HepG2 (cell line): Measurements from ENCODE around the gene TNN. TPM values are rescaled to one million over a fixed set of nuclear protein-coding genes. Genes with fewer than 3 reads are reported as not detected.

Experiments
- ATAC-seq: fragments of 200-7000 bp; cut with Tn5 transposase; 3 replicates; pipeline ENCODE4 v1.9.1; 2020; ENCODE audit warnings: mild to moderate bottlenecking, moderate library complexity
- BruUV-seq: library from RNA; stranded (reverse); fragments of 400-500 nt; replicated peaks from 2 replicates; lab custom pipeline; 2021; lab: Mats Ljungman, UMichigan
- CTCF ChIA-PET: fragments of 300-600 bp; formaldehyde crosslinking; extraction: SDS; loops from one replicate; lab custom pipeline; 2021; ENCODE audit warnings: low total read pairs, inconsistent platforms, low intra/inter-chr PET ratio; lab: Yijun Ruan, JAX
- POLR2A ChIA-PET: fragments of 350-600 bp; sonication (Branson Sonifier 250); formaldehyde crosslinking; loops from one replicate; lab custom pipeline; 2020; ENCODE audit warnings: antibody characterized with exemption, inconsistent platforms; lab: Yijun Ruan, JAX
- DNase-seq: peaks from one replicate; pipeline ENCODE4 v3.0.0-alpha.2; 2015; ENCODE audit warnings: low spot score
- FAIRE-seq: peaks from 3 replicates; lab custom pipeline; 2011; peaks lifted over from hg19 to GRCh38; lab: Jason Lieb, UNC
- H2AFZ ChIP-seq: one replicate; pipeline ENCODE4 v1.6.1; 2011; ENCODE audit warnings: low read length, inconsistent platforms
- H3K27ac ChIP-seq: fragments of 300-600 bp; 3 replicates; pipeline ENCODE4 v1.8.0; 2011; ENCODE audit warnings: mixed run types, mild to moderate bottlenecking, mixed read lengths, low read length, inconsistent platforms; ENCODE audit not compliant: insufficient read depth; ENCODE audit errors: extremely low read length
- H3K27me3 ChIP-seq, 2 experiments: fragments of 200-600 bp in 1 of 2; 2 replicates in 1 of 2; 3 replicates in 1 of 2; pipeline versions ENCODE4 v1.6.0 to v1.8.0; 2011; ENCODE audit warnings: low read length in 2 of 2, mild to moderate bottlenecking in 2 of 2, moderate library complexity in 2 of 2, inconsistent platforms in 1 of 2; ENCODE audit not compliant: insufficient read depth in 2 of 2, control insufficient read depth in 1 of 2
- H3K36me3 ChIP-seq, 2 experiments: fragments of 200-600 bp in 1 of 2; replicated peaks in 1 of 2; 2 replicates in 1 of 2; 3 replicates in 1 of 2; pipeline versions ENCODE4 v1.5.1 to v1.8.0; 2011; ENCODE audit warnings: low read length in 2 of 2, inconsistent platforms in 1 of 2; ENCODE audit not compliant: insufficient read depth in 2 of 2, control insufficient read depth in 1 of 2
- H3K4me1 ChIP-seq: 2 replicates; pipeline ENCODE4 v1.5.1; 2012; ENCODE audit warnings: low read length, inconsistent platforms; ENCODE audit not compliant: insufficient read depth
- H3K4me2 ChIP-seq: 2 replicates; pipeline ENCODE4 v1.6.0; 2011; ENCODE audit warnings: low read depth, low read length, inconsistent platforms
- H3K4me3 ChIP-seq, 3 experiments: fragments of 200-600 bp in 1 of 3; sonication (generic), shearing (Covaris generic) in 1 of 3; replicated peaks in 1 of 3; 2 replicates each; pipeline ENCODE4 v1.5.1; 2011 to 2016; ENCODE audit warnings: low read length in 3 of 3, inconsistent platforms in 2 of 3, low read depth in 2 of 3, mild to moderate bottlenecking in 2 of 3, control low read depth in 1 of 3, mixed read lengths in 1 of 3; ENCODE audit not compliant: insufficient read depth in 1 of 3
- H3K79me2 ChIP-seq: one replicate; pipeline ENCODE4 v1.6.1; 2011; ENCODE audit warnings: low read length, inconsistent platforms; ENCODE audit not compliant: insufficient read depth
- H3K9ac ChIP-seq: 2 replicates; pipeline ENCODE4 v1.6.0; 2011; ENCODE audit warnings: mild to moderate bottlenecking, low read depth, low read length, inconsistent platforms; ENCODE audit not compliant: insufficient read depth
- H3K9me3 ChIP-seq: 2 replicates; pipeline ENCODE4 v1.5.1; 2012; ENCODE audit warnings: mild to moderate bottlenecking, low read length
- H4K20me1 ChIP-seq: 2 replicates; pipeline ENCODE4 v1.6.0; 2011; ENCODE audit warnings: inconsistent platforms, mild to moderate bottlenecking, low read length, moderate library complexity; ENCODE audit not compliant: insufficient read depth
- ARNTL ChIP-seq: sonication (generic); formaldehyde crosslinking; IDR thresholded peaks from 2 replicates; pipeline ENCODE4 v1.4.0; 2020; ENCODE audit warnings: mild to moderate bottlenecking, missing genetic modification reagents
- DNMT1 ChIP-seq: sonication (generic); formaldehyde crosslinking; IDR thresholded peaks from 2 replicates; pipeline ENCODE4 v1.5.1; 2020; ENCODE audit warnings: mild to moderate bottlenecking, missing genetic modification reagents
- GTF3A ChIP-seq: sonication (generic); formaldehyde crosslinking; conservative IDR thresholded peaks from 2 replicates; pipeline ENCODE4 v1.4.0; 2020; ENCODE audit warnings: mild to moderate bottlenecking, missing genetic modification reagents
- MTERF4 ChIP-seq: sonication (generic); formaldehyde crosslinking; IDR thresholded peaks from 2 replicates; pipeline ENCODE4 v1.8.0; 2023; ENCODE audit warnings: mild to moderate bottlenecking, missing genetic modification reagents
- RBM22 ChIP-seq: fragments of 200-400 bp; formaldehyde crosslinking; optimal IDR thresholded peaks from 2 replicates; pipeline ENCODE3; 2017; ENCODE audit warnings: mild to moderate bottlenecking, low read length, moderate library complexity
- RFXAP ChIP-seq: sonication (generic); formaldehyde crosslinking; IDR thresholded peaks from 2 replicates; pipeline ENCODE4 v1.4.0; 2020; ENCODE audit warnings: missing genetic modification reagents, borderline replicate concordance
- SMC3 ChIP-seq: IDR thresholded peaks from 2 replicates; pipeline ENCODE4 v1.6.1; 2011; ENCODE audit warnings: low read length, improper control_type of control experiment
- SRSF9 ChIP-seq: fragments of 200-400 bp; formaldehyde crosslinking; IDR thresholded peaks from 2 replicates; pipeline ENCODE4 v1.6.1; 2018; ENCODE audit warnings: borderline replicate concordance, mild to moderate bottlenecking, low read depth, low read length; ENCODE audit not compliant: insufficient read depth, poor library complexity, severe bottlenecking
- WIZ ChIP-seq: sonication (generic); formaldehyde crosslinking; IDR thresholded peaks from 2 replicates; pipeline ENCODE4 v1.5.1; 2020; ENCODE audit warnings: mild to moderate bottlenecking, missing genetic modification reagents
- ZBTB2 ChIP-seq: sonication (generic); formaldehyde crosslinking; IDR thresholded peaks from 2 replicates; pipeline ENCODE4 v1.8.0; 2022; ENCODE audit warnings: low read depth, missing genetic modification reagents
- ZFYVE20 ChIP-seq: sonication (generic); formaldehyde crosslinking; IDR thresholded peaks from 2 replicates; pipeline ENCODE4 v1.8.0; 2023; ENCODE audit warnings: low read depth, mild to moderate bottlenecking, moderate library complexity, missing genetic modification reagents, borderline replicate concordance
- ZNF251 ChIP-seq: sonication (generic); formaldehyde crosslinking; IDR thresholded peaks from 2 replicates; pipeline ENCODE4 v1.9.0; 2021; ENCODE audit warnings: mild to moderate bottlenecking, missing genetic modification reagents
- ZNF564 ChIP-seq: sonication (generic); formaldehyde crosslinking; IDR thresholded peaks from 2 replicates; pipeline ENCODE4 v1.8.1; 2023; ENCODE audit warnings: mild to moderate bottlenecking, missing genetic modification reagents
- ZNF703 ChIP-seq: sonication (generic); formaldehyde crosslinking; IDR thresholded peaks from 2 replicates; pipeline ENCODE4 v1.5.1; 2020; ENCODE audit warnings: missing genetic modification reagents, mild to moderate bottlenecking, moderate library complexity, borderline replicate concordance
- WGBS: methylation state at CpG from one replicate; pipeline ENCODE4 v1.1.6; 2017; ENCODE audit warnings: low lambda C conversion rate; 5-methylcytosine and 5-hydroxymethylcytosine counted together
- in situ Hi-C: cut with HindIII; loops from 2 replicates; pipeline ENCODE4 v1.10.0; 2017; ENCODE audit warnings: low pct_unique_long_range_greater_than_20kb; ENCODE audit not compliant: extremely low pct_ligation_motif_present
- intact Hi-C: fragments of 100-400 bp; cut with micrococcal nuclease; formaldehyde crosslinking; loops from one replicate; pipeline ENCODE4 v1.10.0; 2022; ENCODE audit not compliant: unreplicated experiment
- polyA plus RNA-seq, 8 experiments: library from polyadenylated mRNA; depleted of rRNA in 3 of 8; stranded (reverse) in 7 of 8; unstranded in 1 of 8; fragments of >200 nt; fragmentation: Illumina TruSeq in 4 of 8; extraction: Trizol in 4 of 8; gene quantifications; 2 replicates each; pipeline versions ENCODE4 v1.2.1 to v1.2.3, GENCODE V29; 2011 to 2016; ENCODE audit warnings: low read depth in 4 of 8, missing spikeins in 1 of 8, mixed read lengths in 1 of 8; ENCODE audit not compliant: insufficient read depth in 1 of 8
- total RNA-seq, 5 experiments: library from RNA; depleted of rRNA; stranded (reverse); fragments of >200 nt; fragmentation: Illumina TruSeq; extraction: Trizol; gene quantifications; 2 replicates each; pipeline ENCODE4 v1.2.3, GENCODE V29; 2016; ENCODE audit warnings: low read depth in 1 of 5

TNN gene
- total and polyA plus RNA-seq, 2 of the 13 experiments (the other 11 are each of a cell fraction or from before 2014, with no cell fraction given), result not detected

GRCh38 chr1:175034775-175035174, 32.9 kb upstream of the TNN start:
- intact Hi-C loops, result no loop called here
- WGBS, result 0% methylated on average over 2 of the region's 2 CpGs
- in situ Hi-C loops, result no loop called here
- no peak for ATAC-seq
- ChIA-PET POLR2A (no interaction called here), CTCF (no interaction called here)
- Histone ChIP-seq H3K36me3 (no peaks in the 10 kb centered on the region), H2AFZ (no peak overlapping the region), H3K4me3 (no peak overlapping the region), H3K9ac (no peak overlapping the region), H3K27me3 (no peaks in the 10 kb centered on the region; a peak in 1 of 5 replicates), H3K4me1 (peaks cover 3% of the 10 kb centered on the region; the same call in 1 of the 2 replicates), H4K20me1 (no peaks in the 10 kb centered on the region), H3K4me2 (no peak overlapping the region), H3K9me3 (no peaks in the 10 kb centered on the region), H3K27ac (no peak overlapping the region), H3K79me2 (no peaks in the 10 kb centered on the region)
- DNase-seq, result no peak
- no peak for FAIRE-seq
- TF ChIP-seq RBM22 (no peak), WIZ (CRISPR knock-in tag) (no peak), ZNF703 (CRISPR knock-in tag) (no peak), ARNTL (CRISPR knock-in tag) (no peak), ZBTB2 (CRISPR knock-in tag) (no peak), GTF3A (CRISPR knock-in tag) (no peak), ZNF251 (no peak), DNMT1 (no peak), RFXAP (CRISPR knock-in tag) (no peak), ZFYVE20 (no peak), ZNF564 (CRISPR knock-in tag) (no peak), MTERF4 (CRISPR knock-in tag) (no peak), SRSF9 (no peak), SMC3 (no peak)
- no TSS peak for BruUV-seq
